ENCODE measurements around the gene RPP30. TPM values are rescaled to one million over a fixed set of nuclear protein-coding genes. Genes with fewer than 3 reads are reported as not detected.
A peak's percentile ranks its signal among the peaks of the same experiment; 100 is the strongest.
"Not testable (repeated sequence)": the region's sequence is repeated elsewhere in the genome, so short reads cannot be mapped to it uniquely, and the experiment has no call there.

RPP30 gene
- total RNA-seq, 1 experiment from 2014 or later = 74.5 TPM

DNA sequence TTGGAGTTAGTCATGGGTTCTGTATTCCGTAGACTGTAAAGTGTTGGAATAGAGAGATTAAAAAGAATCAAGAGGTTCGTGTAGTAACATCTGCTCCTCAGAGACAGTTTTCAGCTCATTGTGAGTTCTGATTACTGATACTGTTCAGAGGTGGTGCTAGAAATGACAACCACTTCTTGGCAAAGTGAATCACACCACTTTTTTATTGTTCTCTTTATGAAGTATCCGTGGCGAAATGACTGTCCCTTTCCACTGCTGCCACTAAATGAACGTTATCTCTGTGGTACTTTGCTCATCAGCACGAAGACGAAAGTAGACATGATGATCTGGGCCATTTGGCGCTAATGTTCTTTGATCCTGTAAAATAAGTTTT, 860 bp downstream of the RPP30 start:
- Histone ChIP-seq H3K27ac (ENCODE audit: low read depth, low read length, poor library complexity, severe bottlenecking) (peak overlapping the region; percentile 66), H3K36me3 (ENCODE audit: insufficient read depth, low read length, poor library complexity, severe bottlenecking) (peaks cover 12% of the 10 kb centered on the region), H3K4me1 (ENCODE audit: insufficient read depth, low read length, poor library complexity, severe bottlenecking) (peaks cover 10% of the 10 kb centered on the region), H3K4me3 (ENCODE audit: low read depth, low read length, poor library complexity, severe bottlenecking) (peak overlapping the region; percentile 87), H3K27me3 (replicated peaks; ENCODE audit: insufficient read depth, low read depth, low read length, poor library complexity) (peaks cover 5% of the 10 kb centered on the region), H3K9me3 (ENCODE audit: low read depth, low read length, poor library complexity, severe bottlenecking) (peaks cover 7% of the 10 kb centered on the region)
- ChIA-PET POLR2A (ENCODE audit: low non-redundant PET) (no interaction called here), CTCF (no interaction called here)
- TSS peak; percentile 60 for BruUV-seq (replicated peaks)
- no peak for DNase-seq (ENCODE audit: low spot score)
- no peak for TF ChIP-seq EZH2 (IDR thresholded peaks at IDR 0.05; ENCODE audit: borderline replicate concordance, low read depth, low read length, poor library complexity, severe bottlenecking)
- TF ChIP-seq, protein P1, sequence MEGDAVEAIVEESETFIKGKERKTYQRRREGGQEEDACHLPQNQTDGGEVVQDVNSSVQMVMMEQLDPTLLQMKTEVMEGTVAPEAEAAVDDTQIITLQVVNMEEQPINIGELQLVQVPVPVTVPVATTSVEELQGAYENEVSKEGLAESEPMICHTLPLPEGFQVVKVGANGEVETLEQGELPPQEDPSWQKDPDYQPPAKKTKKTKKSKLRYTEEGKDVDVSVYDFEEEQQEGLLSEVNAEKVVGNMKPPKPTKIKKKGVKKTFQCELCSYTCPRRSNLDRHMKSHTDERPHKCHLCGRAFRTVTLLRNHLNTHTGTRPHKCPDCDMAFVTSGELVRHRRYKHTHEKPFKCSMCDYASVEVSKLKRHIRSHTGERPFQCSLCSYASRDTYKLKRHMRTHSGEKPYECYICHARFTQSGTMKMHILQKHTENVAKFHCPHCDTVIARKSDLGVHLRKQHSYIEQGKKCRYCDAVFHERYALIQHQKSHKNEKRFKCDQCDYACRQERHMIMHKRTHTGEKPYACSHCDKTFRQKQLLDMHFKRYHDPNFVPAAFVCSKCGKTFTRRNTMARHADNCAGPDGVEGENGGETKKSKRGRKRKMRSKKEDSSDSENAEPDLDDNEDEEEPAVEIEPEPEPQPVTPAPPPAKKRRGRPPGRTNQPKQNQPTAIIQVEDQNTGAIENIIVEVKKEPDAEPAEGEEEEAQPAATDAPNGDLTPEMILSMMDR (conservative IDR thresholded peaks at IDR 0.05; ENCODE audit: low read depth, low read length) = no peak
- intact Hi-C loops (cut with micrococcal nuclease; ENCODE audit: unreplicated experiment) = no loop called here

DNA sequence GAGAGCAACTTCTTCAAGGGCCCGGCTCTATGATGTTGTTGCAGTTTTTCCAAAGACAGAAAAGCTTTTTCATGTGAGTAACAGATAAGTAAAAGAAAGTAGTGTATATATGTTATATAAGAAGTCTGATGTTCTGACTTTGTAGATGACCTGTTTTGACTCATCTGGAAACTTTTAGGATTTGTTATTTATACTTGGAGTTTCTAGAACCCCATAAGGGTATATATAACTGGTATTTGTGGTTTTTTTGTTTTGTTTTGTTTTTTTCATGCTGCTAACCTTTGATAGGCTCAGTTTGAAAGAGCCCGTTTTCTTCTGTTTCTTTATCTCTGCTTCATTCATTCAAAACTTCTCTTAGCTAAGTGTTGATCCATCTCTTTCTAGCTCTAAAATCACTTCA, 7.3 kb downstream of the RPP30 start:
- peaks cover 41% of the 10 kb centered on the region for H3K36me3 ChIP-seq (ENCODE audit: insufficient read depth, low read length, poor library complexity, severe bottlenecking)
- intact Hi-C loops (cut with micrococcal nuclease; ENCODE audit: unreplicated experiment) = no loop called here
- DNase-seq (ENCODE audit: low spot score) = no peak
- no peak overlapping the region for H3K4me3 ChIP-seq (ENCODE audit: low read depth, low read length, poor library complexity, severe bottlenecking)
- no peaks in the 10 kb centered on the region for H3K27me3 ChIP-seq (replicated peaks; ENCODE audit: insufficient read depth, low read depth, low read length, poor library complexity)
- H3K4me1 ChIP-seq (ENCODE audit: insufficient read depth, low read length, poor library complexity, severe bottlenecking) = no peaks in the 10 kb centered on the region
- no TSS peak for BruUV-seq (replicated peaks)
- H3K9me3 ChIP-seq (ENCODE audit: low read depth, low read length, poor library complexity, severe bottlenecking) = no peaks in the 10 kb centered on the region
- ChIA-PET POLR2A (ENCODE audit: low non-redundant PET) (no interaction called here), CTCF (no interaction called here)
- TF ChIP-seq EZH2 (IDR thresholded peaks at IDR 0.05; ENCODE audit: borderline replicate concordance, low read depth, low read length, poor library complexity, severe bottlenecking) = no peak
- TF ChIP-seq, protein P1 (conservative IDR thresholded peaks at IDR 0.05; ENCODE audit: low read depth, low read length) = no peak
- H3K27ac ChIP-seq (ENCODE audit: low read depth, low read length, poor library complexity, severe bottlenecking) = no peak overlapping the region

DNA sequence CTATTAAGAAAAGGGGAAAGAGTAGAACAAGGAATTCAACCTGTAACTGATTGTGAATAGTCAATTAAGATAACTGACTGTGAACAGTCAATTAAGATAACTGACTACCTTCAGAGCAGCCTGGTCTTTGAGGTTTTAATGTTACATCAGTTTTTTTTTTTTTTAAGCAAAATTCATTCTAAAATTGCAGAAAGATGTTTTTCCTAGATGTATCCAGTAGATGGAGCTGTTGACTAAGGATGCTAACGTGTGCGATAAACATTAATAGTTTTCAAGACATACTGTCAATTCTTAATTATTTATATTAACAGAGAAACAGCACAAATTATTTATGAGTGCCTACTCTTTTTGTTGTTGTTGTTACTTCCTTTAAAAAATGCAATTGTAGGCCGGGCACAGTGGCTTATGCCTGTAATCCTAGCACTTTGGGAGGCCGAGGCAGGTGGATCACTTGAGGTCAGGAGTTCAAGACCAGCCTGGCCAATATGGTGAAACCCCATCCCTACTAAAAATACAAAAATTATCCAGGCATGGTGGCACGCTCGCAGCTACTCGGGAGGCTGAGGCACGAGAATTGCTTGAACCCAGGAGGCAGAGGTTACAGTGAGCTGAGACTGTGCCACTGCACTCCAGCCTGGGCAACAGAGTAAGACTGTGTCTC, 8.4 kb downstream of the RPP30 start:
- intact Hi-C loops (cut with micrococcal nuclease; ENCODE audit: unreplicated experiment); H3K9me3 ChIP-seq (ENCODE audit: low read depth, low read length, poor library complexity, severe bottlenecking); POLR2A ChIA-PET (ENCODE audit: low non-redundant PET); H3K27me3 ChIP-seq (replicated peaks; ENCODE audit: insufficient read depth, low read depth, low read length, poor library complexity); H3K27ac ChIP-seq (ENCODE audit: low read depth, low read length, poor library complexity, severe bottlenecking); H3K4me1 ChIP-seq (ENCODE audit: insufficient read depth, low read length, poor library complexity, severe bottlenecking); BruUV-seq (replicated peaks); H3K4me3 ChIP-seq (ENCODE audit: low read depth, low read length, poor library complexity, severe bottlenecking): not testable (repeated sequence)
- CTCF ChIA-PET = interaction anchor here (0.5 to 0.7 kb wide), 3 partner anchors 17 to 754 kb away, joined by 3 to 5 read pairs (median 4); no protein-coding TSS in a partner anchor
- DNase-seq (ENCODE audit: low spot score) = peak; percentile 53
- H3K36me3 ChIP-seq (ENCODE audit: insufficient read depth, low read length, poor library complexity, severe bottlenecking) = peaks cover 41% of the 10 kb centered on the region
- TF ChIP-seq, protein P1 (conservative IDR thresholded peaks at IDR 0.05; ENCODE audit: low read depth, low read length) = peak; percentile 69

Data from A673 (cell line).